CD4-positive, alpha-beta T cell treated with Interleukin-17A for 1 hour (primary cell): Measurements from ENCODE around the gene RIMBP2.

Source experiments
- DNase-seq: peaks from one replicate; pipeline ENCODE4 v3.0.0-alpha.2; 2020

RIMBP2 gene

GRCh38 chr12:130675121-130675520, 41.0 kb downstream of the RIMBP2 start:
- DNase-seq, result no peak

- no peak for DNase-seq
These were observed 41.4 kb downstream of the RIMBP2 start for GRCh38 chr12:130674676-130675075.

- DNase-seq, result no peak
These were observed 42.9 kb downstream of the RIMBP2 start for GRCh38 chr12:130673036-130673705.

- DNase-seq, result no peak
These were observed 43.8 kb downstream of the RIMBP2 start for GRCh38 chr12:130672089-130672820.

GRCh38 chr12:130671556-130671955, 44.5 kb downstream of the RIMBP2 start:
- no peak for DNase-seq

GRCh38 chr12:130669797-130670196, 46.3 kb downstream of the RIMBP2 start:
- no peak for DNase-seq

- DNase-seq, result no peak
These were observed 46.9 kb downstream of the RIMBP2 start for GRCh38 chr12:130669205-130669557.

GRCh38 chr12:130668286-130669204, 47.6 kb downstream of the RIMBP2 start:
- no peak for DNase-seq

GRCh38 chr12:130667421-130667960, 48.6 kb downstream of the RIMBP2 start:
- DNase-seq, result no peak

- no peak for DNase-seq
These were observed 49.5 kb downstream of the RIMBP2 start for GRCh38 chr12:130666645-130667044.

GRCh38 chr12:130665753-130666152, 50.3 kb downstream of the RIMBP2 start:
- no peak for DNase-seq

- no peak for DNase-seq
These were observed 51.3 kb downstream of the RIMBP2 start for GRCh38 chr12:130664772-130665171.

GRCh38 chr12:130664252-130664651, 51.8 kb downstream of the RIMBP2 start:
- DNase-seq, result no peak

- DNase-seq, result no peak
These were observed 52.6 kb downstream of the RIMBP2 start for GRCh38 chr12:130663514-130663913.

- DNase-seq, result no peak
These were observed 54.4 kb downstream of the RIMBP2 start for GRCh38 chr12:130661486-130662255.

- DNase-seq, result no peak
These were observed 55.0 kb downstream of the RIMBP2 start for GRCh38 chr12:130661059-130661458.

- DNase-seq, result no peak
These were observed 57.8 kb downstream of the RIMBP2 start for GRCh38 chr12:130658145-130658911.

- DNase-seq, result no peak
These were observed 59.7 kb downstream of the RIMBP2 start for GRCh38 chr12:130656411-130656810.

GRCh38 chr12:130655881-130656280, 60.2 kb downstream of the RIMBP2 start:
- no peak for DNase-seq

GRCh38 chr12:130655010-130655409, 61.1 kb downstream of the RIMBP2 start:
- DNase-seq, result no peak

GRCh38 chr12:130651188-130651959, 64.7 kb downstream of the RIMBP2 start:
- DNase-seq, result no peak
